GM19025 (cell line): ENCODE measurements around the gene TMEM255B.
"Not testable (repeated sequence)": the region's sequence is repeated elsewhere in the genome, so short reads cannot be mapped to it uniquely, and the experiment has no call there.

Experiments
- ATAC-seq: cut with Tn5 transposase; IDR thresholded peaks from one replicate; pipeline ENCODE4 v1.9.1; 2021; ENCODE audit warnings: mild to moderate bottlenecking, low read depth, moderate library complexity; ENCODE audit not compliant: unreplicated experiment

The TMEM255B gene

DNA sequence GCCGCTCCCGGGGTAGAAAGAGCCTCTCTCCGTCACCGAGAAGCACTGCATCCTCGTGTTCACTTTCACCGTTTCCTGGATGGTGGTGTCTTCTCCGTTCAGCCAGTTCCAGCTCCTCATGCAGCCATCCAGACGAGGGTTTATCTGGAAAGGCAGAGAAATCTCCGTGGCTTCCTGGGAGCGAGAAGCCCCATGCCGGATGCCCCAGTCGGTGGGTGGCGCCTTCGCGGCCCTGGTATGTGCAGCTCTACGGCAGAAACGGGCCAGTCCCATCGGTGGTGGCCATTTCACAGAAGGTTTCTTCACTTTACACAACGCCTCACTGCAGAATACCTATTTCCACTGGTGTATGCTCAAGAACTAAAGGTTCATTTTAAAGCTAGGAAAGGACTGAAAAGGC, 68.0 kb downstream of the TMEM255B start:
- ATAC-seq = no peak

DNA sequence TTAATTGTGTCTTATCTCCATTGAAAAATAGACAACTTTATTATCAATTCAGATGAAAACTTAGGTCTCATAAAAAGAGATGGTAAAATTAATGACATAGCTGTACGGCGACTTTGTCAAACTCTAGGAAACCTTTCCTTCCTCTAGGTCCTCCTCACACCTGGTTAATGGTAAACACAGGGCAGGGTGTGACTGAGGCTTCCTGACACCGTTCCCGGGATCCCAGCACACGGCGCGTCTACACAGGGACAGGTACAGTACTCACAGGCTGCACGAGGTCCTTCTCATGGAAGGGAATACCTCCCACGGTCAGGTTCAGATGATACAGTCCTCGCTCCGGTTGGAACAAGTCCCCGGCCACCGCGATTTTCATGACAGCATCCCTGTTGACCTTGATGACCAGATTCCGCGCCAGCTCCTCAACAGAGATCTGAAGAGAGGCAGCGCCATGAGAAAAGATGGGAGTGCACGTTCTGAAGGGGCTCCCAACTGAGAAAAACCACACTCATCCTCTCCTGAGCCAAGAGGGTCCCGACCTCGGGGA, 69.3 kb downstream of the TMEM255B start:
- ATAC-seq = no peak

DNA sequence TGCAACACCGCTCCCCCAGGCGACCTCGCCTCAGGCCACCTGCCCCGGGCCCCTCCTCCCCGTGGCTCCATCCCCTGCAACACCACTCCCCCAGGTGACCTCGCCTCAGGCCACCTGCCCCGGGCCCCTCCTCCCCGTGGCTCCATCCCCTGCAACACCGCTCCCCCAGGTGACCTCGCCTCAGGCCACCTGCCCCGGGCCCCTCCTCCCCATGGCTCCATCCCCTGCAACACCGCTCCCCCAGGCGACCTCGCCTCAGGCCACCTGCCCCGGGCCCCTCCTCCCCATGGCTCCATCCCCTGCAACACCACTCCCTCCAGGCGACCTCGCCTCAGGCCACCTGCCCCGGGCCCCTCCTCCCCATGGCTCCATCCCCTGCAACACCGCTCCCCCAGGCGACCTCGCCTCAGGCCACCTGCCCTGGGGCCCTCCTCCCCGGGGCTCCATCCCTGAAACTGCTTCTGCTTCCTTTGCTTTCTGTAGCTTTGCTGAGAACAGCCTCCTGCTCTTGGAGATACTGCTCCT, 71.5 kb downstream of the TMEM255B start:
- not testable (repeated sequence) for ATAC-seq

DNA sequence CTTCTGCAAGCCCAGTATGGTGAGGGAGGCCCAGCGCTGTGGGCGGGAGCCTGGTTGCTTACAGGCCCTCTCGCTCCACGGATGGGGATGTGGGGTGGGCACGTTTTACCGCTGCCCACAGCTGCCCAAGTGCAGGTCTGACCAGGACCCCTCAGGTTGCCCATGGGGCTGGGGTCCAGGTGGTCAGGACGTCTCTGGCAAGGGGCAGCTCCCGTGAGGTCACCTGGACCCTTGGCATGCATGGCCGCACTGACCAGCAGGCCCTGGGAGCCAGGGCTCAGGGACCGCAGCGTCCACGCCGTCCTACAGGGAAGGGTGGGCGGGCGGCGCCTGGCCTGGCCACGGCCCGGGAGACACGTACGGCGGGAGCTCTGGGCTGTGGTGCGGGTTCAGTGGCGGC, 72.0 kb downstream of the TMEM255B start:
- no peak for ATAC-seq

DNA sequence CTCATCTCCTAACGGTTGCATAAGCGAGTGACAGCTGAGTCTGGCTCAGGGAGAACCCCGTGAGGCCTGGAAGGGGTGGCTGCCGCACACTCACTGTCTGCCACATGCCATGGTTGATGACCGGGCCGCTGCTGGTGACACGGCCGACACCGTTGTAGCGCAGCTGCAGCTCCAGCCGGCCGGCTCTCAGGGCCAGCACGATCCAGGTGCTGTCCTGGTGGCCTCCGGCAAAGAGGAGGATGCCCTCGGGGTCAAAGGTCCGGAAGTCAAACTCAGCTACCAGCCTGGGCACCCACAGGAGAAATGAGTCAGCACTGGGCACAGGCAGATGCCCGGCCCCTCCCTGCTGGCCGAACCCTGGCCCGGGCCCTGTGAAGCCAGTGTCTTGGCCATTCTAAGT, 73.2 kb downstream of the TMEM255B start:
- no peak for ATAC-seq

DNA sequence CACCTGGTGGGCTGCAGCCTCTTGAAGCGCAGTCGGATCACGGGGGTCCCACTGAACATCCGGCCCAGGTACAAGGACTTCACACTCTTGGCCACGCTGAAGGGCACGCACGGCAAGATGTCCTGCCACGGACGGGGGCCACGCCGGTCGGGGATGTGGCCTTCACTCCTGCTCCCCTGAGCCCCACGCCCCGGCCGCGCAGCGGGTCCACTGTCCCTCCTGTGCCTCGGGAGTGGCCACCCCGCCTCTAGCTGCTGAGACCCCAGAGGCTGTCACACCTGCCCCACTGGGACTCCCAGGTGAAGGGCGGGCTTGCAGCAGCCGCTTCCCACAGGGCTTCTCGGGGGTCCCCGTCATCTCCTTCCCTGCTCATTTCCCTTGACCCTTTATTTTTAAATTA, 73.6 kb downstream of the TMEM255B start:
- ATAC-seq = no peak

DNA sequence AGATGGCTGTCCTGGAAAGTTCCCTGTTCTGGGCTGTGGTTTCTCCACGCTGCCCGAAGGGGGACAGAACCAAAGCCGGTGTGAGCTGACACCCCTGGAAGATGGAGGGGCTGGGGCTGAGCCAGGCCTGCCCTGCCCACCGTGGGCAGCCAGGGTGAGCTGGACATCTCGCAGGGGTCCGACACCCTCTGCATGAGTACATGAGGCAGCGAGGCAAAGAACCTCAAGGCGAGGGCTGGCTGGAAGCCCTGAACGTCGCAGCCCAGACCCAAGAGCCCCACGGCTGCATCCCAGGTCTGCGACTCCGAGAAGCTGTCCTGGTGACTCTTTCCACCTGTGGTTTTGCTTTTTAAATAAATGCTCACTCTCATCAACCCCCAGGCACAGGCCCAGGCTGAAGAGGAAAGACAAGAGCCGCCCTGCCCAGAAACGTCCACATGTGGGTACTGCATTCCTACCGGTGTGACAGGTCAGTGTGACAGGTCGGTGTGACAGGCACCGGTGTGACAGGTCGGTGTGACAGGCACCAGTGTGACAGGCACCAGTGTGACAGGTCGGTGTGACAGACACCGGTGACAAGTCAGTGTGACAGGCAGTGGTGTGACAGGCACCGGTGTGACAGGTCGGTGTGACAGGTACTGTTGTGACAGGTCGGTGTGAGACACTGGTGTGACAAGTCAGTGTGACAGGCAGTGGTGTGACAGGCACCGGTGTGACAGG, 74.2 kb downstream of the TMEM255B start:
- no peak for ATAC-seq

DNA sequence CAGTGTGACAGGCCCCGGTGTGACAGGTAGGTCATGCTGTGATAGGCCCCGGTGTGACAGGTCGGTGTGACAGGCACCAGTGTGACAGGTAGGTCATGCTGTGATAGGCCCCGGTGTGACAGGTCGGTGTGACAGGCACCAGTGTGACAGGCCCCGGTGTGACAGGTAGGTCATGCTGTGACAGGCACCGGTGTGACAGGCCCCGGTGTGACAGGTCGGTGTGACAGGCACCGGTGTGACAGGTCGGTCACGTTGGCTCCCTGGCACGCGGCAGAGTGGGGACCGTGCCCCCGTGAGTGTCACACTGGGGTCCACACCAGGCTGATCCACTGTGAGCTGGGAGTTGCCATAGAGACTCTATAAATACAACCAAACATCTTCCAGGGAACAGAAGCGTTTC, 75.0 kb downstream of the TMEM255B start:
- ATAC-seq = not testable (repeated sequence)

DNA sequence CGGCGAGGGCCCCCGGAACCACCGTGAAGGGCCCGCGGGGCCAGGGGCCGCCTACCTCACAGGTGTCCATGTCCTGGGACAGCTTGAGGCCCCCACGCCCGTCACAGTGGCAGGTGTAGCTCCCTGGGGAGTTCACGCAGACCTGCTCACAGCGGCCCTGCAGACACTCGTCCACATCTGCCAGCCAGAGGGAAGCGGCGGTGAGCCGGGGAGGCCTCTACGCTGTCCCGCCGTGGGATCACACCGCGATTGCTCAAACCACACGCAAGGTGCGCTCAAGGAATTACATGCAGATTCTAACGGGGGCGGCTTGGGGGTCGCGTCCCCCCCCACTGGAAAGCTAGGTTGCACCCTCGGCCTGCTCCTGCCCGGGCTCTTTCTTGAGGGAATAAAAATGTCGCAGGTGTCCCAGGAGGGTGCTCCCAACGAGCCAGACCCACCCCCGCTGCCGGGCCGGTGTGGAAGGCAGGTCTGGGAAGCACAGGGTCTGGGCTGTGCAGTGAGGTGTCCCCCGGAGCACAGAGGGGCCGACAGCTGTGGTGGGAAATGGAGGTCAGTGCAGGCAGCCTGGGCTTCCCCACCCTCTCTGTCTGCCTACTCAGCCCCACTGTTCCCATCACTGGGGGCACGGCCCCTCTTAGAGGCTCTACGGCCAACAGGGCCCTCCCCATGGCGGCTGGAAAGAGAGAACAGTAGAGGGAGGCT, 75.6 kb downstream of the TMEM255B start:
- no peak for ATAC-seq

DNA sequence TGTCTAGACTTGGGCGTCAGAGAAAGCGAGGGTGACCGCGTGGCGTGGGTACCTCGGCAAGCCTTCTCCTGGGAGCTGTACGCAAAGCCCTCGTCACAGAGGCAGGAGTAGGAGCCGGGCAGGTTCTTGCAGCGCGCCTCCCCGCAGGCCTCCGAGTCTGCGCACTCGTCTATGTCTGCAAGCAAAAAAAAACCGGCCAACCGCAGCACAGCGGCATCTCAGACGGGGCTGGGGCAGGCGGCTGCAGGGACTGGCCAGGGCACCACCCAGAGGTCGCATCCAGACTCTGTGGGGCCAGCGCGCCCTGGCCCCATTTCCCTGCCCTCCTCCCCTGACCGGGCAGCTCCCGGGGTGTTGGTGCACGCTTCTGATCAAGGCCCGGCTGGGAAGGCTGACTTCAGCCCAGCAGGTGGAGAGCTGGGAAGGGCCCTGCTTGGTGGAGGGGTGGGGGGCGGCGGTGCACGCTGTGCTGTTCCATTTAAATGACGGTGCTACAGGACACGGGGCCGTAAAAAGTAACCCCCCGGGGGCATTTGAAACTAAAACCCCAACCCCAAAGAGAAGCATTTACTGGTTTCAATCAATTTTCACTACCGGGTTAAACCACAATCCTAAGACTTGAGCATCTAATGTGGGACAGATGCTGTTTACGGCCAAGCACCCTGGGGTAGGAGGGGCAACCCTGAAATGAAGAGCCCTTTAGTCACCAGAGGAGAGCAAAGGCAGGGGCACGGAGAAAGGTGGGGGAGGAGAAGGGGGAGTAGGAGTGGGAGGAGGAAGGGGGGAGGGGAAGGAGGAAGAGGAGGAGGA, 76.6 kb downstream of the TMEM255B start:
- ATAC-seq = no peak

DNA sequence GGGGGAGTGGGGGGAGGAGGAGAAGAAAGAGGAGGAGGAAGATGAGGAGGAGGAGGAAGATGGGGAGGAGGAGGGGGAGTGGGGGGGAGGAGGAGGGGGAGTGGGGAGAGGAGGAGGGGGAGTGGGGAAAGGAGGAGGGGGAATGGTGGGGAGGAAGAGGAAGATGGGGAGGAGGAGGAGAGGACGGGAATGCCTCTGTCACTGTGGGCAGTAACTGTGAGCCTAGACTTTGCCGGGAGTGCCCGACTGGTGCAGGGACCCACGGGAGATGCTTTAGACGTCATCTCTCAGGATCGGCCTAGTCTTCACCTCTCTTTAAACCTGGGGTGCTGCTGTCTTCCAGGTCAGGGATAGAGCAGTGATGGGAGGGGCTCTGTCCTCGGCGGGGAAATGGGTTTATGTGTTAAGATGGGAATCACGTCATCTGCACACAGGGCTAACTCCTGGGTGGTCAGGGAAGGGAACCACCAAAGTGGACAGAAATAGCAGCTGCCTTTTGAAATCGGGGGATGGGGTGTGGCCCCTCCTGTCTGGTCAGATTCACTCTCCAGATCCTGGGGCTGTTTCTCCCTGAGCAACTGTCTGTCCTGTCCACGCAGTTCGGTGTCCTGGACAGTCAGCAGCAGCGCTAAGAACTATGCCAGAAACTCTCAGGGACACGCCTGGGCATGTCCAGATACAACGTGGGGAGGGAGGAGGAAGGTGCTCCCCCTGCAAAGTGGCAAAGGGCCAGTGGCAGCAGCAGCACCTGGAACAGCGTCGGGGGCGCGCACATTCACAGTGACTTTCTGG, 77.9 kb downstream of the TMEM255B start:
- ATAC-seq = no peak

DNA sequence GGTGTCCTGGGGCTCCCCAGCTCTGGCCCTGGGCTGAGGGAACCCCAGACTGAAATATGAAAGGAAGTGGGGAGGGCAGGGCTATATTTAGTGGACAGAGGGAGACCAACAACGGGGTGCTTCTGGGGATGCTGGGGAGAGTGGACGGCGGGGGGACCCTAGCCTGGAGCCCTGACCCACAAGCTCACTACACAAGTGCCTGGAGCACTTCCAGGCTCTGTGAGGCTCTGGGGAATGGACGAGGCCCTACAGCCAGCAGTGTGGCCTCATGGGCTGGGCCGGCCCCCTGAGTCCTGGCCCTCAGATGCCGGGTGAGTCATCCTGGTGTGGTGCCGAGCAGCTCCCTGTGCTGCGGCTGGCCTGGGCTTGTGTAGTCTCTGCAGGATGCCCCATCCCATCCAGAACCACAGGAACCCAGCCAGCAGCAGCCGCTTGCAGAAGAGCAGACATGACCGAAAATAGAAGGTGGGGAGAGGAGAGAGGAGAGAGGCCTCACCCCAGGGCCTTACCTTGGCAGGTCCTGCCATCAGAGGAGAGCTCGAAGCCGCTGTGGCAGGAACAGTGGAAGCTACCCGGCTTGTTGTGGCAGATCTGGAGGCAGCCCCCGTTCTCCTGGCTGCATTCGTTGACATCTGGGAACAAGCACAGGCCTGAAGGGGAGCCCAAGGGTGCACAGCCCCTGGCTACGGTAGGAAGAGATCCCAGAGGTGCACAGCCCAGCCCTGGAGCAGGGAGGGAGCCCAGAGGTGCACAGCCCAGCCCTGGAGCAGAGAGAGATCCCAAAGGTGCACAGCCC, 78.7 kb downstream of the TMEM255B start:
- no peak for ATAC-seq

DNA sequence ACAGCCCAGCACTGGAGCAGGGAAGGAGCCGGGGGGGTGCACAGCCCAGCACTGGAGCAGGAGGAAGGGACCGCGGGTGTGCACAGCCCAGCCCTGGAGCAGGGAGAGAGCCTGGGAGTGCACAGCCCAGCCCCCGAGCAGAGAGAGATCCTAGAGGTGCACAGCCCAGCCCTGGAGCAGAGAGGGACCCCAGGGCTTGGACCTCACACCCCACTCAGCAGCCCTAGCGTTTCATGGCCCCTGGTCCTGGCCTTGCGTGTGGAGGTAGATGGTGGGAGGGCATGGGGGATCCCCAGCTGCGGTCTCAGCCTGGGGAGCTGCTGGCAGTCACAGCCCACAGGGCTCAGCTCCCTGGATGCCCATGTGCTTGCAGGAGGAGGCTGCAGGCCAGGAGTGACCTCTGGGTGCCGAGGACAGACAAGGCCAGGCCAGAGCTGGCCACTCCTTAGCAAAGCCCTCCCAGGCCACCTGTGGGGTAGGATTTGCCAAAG, 79.7 kb downstream of the TMEM255B start:
- no peak for ATAC-seq

DNA sequence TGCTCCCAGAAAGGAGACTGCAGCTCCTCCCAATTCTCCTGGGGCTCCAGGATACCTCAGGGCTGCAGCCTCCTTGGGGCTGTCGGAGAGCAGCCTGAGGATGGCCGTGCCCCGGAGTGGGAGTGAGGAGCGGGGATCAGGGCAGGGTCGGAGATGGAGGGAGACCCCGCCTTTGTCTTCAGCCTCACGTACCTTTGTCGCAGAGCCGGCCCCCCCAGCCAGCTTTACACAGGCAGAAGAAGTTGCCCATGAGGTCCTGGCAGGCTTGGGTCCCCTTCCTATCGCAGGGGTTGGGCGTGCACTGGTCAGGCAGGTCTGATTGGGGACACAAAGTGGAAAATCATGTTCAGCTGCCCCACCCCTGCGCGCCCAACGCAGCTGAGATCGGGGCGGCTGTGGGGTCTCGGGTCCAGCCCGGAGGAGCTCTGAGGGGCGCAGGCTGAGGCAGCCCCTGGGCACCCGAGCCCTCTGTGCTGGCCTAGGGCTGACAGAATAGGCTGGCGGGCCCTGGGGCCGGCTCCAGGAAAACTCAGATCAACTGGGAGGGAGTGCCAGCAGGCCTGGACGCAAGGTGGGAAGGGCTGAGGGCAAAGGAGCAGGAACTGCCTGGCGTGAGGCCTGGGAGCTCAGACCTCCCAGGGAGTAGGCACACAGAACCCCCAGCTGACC, 80.6 kb downstream of the TMEM255B start:
- no peak for ATAC-seq

DNA sequence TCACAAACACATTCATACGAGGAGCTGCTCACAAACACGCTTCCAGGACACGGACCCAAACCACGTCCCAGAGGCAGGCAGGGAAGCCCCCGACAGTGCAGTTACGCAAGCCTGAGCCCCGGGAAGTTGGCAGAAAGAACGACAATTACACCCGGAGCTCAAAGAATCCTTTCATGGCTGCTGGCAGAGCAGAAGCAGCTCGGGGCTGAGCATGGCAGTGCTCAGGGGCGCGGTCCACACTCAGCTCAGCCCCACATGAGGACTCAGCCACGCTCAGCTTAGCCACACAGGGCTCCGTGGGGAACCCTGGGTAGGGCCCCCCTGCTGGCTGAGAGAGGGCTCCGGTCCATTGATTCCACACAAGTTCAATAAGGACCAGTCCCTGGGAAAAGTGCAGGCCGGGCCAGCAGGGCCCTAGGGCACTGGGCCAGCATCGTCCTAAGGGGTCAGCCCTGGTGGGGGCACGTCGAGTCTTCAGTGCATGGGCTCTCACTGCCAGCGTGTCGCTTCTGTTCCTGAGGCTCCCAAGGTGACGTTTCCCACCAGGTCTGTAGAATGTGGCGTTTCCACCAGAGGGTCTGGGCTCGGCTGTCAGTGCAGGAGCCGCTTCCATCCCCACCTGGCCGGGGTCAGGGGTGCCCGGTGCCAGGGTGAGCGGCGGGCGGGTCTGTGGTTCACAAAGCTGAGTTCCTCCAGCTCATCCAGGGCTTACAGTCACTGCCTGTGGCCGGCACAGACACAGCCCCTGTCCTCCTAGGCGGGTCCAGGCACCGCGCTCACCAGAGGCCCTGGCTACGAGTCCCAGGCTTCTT, 81.7 kb downstream of the TMEM255B start:
- no peak for ATAC-seq

DNA sequence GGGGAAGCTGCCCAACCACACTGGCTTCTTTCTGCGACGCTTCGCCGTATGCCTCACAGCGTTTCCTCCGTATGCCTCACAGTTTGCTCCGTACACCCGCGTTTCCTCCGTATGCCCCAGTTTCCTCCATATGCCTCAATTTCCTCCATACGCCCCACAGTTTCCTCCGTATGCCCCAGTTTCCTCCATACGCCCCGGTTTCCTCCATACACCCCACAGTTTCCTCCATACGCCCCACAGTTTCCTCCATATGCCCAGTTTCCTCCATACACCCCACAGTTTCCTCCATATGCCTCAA, 82.3 kb downstream of the TMEM255B start:
- ATAC-seq = no peak

DNA sequence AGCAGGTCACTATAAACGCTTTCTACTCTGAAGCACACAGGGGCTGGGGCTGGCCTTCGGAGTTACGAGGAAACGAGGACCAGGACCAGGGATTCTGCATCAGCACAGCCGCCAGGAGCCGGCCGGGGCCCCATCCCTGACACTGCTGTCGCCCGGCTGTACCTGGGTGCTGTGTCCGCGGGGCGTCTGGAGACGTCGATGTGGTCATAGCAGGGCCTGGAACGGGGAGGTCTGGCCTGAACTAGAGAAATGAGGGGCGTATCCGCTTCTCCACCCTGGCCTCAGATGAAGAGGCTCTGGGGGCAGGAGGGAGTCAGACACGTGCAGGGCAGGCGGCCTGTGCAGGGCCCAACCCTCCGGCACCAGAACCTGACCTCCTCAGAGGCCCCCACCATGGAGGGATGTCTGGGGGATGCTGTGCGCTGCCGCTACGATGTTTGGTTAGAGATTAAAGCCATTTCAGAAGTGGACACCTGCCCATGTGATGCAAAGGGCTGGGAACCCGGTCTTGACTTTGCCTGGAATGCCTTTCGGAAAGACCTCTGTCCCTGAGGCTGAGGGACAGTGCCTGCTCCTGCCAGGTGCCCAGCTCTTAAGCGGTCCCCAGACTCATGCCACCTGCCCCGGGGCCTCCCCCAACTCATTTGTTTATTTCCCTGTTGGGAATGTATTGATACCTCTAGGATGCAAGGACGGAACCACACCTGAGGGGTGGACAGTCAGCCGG, 83.5 kb downstream of the TMEM255B start:
- no peak for ATAC-seq
